Non-pigmented ciliary epithelial cell (primary cell): ENCODE measurements around the gene MVB12B.

ENCODE experiments used
- DNase-seq: peaks from one replicate; pipeline ENCODE4 v3.0.0-alpha.2; 2010; ENCODE audit warnings: low read depth

MVB12B gene

DNA sequence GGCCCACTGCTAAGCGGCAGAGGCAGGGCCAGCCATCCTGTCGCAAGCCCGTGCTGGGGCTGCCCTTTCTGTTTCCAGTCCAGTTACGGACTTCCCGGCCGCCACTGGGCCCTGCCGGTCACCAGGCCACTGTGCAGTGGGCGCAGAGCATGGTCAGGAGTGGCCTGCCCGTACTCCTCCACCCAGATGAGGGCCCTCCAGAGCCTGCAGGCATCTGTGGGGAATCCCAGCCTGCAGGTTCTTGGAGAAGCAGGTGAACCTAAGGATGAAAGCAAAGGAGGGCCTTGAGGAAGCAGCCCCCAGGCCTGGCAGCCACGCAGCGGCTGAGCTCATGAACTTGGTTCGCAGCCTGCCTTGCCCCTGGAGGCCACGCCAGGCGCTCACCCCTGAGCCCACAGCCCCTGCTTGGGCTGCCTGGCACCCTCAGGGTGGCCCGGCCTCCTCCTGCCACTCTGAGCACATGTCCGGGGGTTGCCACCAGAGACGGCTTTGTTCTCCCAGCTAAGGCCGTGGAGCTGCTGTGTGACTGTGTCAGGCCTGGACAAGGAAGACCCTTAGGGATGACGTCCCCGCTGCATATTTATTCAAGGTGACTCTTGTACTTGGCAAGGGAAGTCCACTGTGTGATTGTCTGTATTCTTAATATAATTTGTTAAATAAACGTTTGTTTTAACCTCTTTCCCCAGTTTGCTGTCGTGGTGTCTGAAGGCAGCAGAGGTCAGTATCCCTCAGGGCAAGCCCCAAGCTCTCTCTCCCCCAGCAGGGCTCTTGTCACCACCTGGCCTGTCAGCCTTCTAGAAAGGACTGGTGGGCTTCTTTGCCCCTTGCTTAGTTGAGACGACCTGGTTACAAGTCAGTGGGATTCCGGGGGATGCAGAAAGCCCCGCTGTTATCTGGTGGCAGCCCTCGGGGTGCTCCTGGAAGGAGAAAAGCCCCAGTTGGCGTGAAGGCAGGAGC, 180.0 kb downstream of the MVB12B start:
- DNase-seq = no peak

DNA sequence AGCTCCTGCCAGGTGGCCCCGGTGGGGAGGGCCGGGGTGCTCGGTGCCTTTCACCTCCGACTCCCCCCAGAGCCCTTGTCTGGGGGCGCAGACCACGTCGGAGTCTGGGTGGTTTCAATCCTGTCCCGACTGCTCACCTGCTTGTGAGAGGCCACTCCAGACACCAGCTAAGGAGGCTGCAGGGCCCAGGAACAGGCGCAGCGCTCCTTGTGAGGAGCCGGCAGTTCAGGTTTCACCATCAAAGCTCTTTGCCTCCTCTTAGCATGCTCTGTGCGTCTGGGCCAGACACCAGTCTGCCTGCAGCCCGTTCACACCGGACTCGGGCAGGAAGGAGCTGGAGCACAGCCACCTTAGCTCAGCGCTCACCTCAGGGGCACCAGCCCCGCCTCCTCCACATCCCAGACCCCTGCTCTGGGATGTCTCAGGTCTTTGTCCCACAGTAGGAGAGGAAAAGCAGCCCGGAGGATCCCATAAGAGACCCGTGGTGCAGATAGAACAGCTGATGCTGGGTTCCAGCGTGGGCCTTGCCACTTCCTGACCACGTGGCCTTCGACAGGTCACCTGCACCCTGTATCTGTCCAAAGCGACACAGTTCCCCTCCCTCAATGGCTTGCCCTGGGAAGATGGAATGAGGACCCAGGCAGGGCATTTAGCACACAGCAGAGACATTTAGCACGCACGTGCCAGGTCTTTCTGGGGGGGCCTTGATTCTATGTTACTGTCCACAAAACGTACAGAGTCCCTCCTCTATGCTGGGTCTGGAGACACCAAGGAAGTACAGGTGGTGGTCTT, 180.9 kb downstream of the MVB12B start:
- DNase-seq = no peak

DNA sequence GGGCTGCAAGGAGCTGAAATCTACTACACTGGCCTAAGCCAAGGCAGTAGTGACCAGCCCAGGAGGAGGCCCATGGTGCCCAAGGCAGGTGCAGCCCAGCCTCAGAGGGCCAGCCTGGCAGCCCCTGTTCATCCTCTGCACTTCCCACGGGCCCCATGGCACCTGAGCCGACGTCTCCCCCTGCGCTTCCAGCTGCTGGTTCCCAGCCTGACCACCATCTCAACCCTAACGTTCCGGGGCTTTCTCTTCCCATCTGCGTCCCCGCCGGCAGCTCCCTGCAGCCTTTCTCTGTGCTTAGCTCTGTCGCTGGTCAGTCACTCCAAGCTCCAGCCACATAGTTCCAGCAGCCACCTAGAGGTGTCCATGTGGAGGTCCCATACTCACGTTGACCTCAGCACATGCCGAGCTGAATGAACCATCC, 181.6 kb downstream of the MVB12B start:
- DNase-seq = no peak

DNA sequence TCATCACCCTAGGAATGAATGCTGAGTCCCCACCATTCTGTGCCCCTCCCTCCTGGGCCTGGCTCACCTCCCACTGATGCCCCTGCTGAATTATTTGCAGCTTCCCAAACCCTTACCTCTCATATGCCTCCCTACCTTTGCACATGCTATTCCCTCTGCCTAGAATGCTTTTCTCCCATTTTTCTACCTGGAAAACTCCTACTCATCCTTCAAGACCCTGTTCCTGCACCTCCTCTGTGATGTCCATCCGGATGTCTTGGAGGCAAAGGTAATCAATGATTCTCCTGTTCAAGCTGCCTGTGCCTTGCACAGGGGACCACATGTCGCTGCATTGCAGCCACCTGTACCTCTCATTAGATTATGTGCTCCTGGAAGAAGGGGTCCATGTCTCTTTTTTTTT, 182.3 kb downstream of the MVB12B start:
- DNase-seq = no peak

DNA sequence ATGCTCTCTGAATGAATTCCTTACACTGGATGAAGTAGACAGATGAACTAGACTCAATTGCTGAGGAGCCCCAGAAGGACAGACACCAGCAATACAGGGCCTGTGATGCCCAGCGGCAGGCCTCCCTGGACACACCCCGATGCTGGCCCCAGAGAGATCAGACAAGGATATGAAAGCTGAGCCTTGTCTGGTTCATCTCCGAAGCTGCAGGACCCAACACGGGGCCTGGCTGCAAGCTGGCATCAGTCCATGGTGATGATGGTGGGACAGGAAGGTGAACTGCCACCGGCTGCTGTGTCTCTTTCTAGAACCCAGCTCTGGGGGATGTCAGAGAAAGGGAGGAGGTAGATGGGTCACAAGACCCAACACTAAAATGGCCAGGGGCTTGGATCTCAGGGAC, 183.1 kb downstream of the MVB12B start:
- no peak for DNase-seq

DNA sequence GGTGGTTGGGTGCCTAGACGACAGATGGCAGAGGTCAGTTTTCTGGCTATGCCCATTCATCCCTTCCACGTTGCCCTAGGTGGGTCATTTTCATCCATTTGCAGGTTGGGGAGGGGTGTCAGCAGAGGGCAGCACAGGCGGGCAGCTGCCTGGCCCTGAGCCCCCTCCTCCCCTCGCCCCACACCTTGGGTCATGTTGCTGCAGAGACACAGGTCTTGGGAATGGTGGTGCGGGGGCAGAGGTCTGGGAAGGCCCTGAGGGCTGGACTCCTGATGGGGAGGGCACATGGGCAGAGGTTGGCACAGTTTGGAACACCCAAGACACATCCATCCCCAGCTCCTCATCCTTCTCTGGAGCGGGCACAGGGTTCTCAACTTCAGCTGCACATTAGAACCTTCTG, 183.9 kb downstream of the MVB12B start:
- no peak for DNase-seq

DNA sequence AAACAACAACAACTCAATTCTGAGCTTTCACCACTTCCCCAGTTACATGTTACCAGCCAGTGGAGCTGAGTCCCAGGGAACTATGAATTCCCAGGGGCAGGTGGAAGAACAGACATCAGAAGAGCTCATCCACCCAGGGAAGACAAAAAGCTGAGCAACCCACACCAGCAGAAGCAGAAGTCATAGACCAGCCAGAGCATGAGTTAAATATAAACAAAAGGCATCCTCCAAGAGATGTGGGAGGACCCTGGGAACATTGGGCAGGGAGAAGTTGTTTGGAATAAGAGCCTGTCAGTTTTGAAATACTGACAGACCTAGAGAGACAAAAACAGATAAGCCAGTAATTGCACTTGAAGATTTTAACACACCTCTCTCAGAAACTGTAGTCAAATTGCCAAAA, 184.8 kb downstream of the MVB12B start:
- DNase-seq = no peak

DNA sequence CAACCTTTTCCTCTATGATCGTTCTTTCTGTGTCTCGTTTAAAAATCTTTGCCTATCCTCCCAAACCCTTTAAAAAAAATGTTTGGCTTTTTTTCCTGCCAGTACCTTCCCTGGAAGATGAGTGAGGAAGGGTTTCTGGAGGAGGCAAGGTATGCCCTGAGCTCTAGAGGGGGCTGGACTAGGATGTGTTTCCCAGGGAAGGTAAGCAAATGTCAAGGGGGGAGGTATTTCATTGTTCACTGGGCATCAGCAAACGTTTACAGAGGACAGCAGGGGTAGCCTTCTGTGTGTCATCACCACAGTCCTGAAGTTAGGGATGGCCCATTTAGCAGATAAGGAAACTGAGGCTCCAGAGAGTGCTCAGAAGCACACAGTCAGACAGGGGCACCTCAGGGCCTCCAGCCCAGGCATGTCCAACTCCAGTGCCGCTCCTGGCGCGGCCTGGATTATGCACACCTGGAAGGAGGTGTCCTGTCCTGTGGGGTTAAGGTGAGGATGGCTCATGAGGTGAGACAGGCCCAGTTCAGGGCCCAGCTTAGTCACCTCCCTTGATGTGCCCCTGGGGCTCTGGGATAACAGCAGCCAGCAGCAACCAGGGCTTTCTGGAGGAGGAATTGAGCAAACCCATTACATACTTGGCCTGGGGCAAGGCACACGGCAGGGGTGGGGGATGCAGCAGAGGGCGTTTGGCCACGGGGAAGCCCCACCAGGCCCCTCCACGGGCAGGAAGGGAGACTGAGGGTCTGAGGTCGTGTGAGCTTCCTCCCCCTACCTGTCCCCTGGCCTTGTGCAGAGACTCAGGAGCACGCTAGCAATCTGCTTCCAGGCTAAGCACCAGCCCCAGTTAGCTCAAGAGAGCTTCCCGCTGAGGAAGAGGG, 186.8 kb downstream of the MVB12B start:
- no peak for DNase-seq

DNA sequence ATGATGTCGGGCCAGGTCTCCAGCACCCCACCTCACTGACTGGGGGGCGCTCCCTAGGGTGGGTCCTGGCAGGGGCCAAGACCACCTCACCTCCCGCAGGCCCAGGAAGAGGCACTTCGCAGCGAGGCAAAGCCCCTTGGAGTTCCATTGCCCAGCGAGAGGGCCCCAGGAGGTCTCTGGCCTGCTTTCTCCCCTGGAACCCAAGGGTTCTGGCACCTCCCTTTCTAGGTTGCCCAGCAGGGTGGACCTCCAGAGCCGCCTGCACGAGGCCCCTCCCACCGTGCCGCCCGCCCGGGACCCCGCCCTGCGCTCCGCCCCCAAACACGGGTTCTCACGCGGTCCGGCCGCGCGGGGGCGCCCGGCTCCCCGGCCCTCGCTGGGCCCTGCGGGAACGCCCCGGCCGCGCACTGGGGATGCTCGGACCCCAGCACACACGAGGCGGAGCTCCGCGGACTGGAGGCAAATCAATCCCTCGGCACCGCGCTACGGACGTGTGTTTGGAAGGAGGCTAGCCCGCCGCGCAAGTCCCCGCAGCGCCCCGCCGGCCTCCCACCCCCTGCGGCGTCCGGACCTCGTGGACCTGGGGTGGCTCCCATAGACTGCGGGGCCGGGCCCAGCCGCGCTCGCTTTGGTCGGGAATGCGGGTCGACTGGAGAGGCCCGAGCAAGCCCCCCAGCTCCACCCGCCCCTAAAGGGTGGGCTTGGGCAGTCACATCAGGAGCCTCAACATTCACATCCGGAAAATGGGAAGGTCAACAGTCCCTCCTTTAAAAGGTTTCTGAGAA, 187.6 kb downstream of the MVB12B start:
- no peak for DNase-seq

DNA sequence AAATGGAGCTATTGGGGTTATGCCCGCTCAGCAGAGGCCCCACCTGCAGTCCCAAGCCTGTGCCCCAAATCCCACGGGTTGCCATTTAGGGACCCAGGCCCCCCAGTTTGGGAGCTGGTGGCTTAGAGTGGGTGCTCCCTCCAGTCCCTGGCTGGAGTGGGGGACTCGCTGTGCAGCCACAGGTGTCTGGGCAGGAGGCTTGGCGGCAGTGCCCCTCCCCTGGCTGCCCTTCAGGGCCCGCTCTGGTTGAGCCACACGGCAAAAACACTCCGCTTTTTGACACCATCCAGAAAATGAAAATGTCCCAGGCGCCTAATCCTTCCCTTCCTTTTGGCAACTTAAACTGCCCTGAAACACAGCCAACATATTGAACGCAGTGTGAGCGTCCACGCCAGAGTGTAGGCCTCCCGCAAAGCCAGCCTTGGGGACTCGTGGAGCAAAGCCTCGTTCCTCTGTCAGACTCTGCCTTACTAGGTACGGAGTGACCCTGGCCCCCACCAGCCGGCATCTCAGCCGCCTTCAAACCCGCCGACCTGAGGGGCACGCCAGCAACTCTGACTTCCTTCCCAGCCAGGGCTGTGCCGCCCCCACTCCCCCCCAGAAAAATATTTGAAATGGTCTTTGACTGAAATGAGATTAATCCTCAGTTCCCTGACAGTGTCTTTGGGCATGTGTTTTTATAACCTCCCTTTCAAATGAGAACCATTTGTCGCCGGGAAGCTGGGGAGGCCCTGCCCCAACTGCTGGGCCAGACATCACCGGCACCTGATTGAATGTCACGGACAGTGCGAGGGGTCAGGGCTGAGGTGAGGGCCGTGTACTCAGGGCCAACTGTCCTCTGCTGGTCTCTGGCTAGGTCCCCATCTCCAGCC, 188.6 kb downstream of the MVB12B start:
- no peak for DNase-seq

DNA sequence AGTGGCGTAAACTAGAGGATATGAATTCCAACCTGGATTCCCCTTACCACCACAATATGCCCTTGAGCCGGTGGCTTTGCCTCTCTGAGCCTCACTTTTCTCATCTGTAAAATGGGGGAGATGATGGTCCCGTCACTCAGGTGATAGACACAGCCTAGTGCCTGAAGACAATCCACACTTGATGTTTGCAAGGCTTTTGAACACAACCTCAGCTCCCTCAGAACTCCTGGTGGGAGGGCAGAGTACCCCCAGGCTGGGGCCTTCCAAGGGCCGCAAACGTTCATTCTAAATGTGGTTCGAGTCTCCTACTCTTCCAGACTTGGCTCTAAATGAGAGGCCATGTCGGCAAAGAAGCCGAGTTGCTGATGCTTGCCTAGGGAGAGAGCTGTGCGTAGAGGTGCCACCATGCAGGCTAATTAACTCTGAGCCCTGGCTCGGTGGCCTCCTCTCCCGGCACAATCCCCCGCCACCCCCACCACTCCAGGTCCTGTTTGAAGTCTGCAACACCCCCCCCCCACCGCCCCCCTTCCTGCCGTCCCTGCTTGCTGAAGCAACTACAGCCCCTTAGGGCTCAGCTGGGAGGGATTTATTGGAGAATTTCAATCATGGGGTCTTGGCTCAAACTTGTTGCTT, 189.4 kb downstream of the MVB12B start:
- no peak for DNase-seq

DNA sequence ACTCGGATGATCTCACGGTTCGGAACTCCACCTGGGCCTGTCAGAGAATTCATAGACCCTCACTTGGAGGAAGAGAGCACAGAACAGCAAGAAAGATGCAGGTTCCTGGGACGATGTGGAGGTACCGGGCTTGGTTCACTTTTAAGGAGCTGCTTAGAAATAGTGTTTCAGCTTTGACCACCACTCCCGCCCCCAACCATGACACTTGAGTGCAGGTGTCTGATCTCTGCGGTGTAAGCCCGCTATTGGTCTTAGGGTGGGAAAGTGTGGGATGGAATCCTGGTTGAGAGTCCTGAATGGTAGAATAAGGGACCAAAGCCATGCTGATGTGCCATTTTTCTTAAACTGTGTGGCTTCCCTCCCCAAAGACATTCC, 189.9 kb downstream of the MVB12B start:
- no peak for DNase-seq

DNA sequence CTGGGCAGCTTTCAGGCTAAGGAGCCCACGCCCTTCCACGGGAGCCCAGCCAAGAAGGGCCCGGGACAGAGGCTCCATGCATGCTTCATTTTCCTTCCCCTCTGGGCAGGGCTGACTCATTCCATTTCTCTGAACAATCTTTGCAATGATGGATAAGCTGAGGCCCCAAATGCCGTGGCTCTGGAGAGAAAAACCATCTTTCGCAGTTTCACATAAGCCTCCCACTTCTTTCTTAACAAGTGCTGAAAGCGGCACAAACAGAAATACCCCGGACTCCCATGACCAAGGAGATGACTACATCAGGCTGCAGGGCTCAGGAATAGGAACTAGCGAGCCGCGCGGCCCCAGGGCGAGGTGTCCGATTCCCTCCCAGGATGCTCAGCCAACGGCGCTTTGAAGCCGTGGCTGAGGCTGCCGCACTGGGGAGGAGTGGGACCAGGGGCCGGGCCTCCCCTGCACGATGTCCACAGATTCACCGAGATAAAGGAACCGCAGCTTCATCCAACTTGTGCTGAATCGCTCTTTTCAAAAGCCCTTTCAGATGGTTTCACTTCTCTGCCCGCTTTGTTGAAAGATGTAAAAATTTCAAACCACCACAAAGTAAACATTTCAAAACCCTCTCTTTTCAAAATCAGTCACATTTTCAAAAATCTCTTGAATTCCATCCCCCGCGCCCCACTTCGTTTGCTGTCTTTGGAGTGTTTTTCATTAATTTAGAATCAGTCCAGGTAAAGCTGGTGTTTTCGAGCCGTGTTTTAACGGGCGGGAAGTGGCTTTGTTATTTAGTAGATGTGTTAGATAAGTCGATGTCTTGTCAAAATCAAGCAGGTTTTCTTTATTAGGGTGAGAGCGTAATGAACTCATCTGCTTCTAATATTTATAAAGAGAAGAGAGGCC, 190.6 kb downstream of the MVB12B start:
- peak; percentile 30 for DNase-seq

DNA sequence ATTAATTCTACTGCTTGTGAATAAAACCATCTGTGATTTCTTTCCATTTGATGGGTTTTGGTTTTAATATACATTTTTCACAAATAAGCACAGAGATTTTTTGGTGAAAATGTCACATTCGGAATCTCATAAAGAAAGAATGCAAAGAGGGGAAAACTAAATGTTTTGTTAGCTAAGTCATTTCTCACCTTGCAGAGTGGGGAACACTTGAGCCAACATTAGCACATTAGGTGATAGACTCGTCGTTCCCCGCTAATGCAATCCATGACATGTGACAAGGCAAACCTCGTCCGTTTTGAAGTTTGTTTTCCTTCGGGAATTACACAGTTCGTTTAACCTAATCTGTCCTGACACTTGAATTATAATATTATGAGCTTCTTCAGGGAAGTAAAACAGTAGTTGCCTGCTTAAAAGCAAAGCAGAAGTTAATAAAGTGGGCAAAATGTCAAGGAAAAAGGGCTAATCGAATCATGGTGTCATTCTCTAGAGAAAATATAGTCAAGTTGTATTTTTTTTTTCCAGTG, 191.3 kb downstream of the MVB12B start:
- no peak for DNase-seq

DNA sequence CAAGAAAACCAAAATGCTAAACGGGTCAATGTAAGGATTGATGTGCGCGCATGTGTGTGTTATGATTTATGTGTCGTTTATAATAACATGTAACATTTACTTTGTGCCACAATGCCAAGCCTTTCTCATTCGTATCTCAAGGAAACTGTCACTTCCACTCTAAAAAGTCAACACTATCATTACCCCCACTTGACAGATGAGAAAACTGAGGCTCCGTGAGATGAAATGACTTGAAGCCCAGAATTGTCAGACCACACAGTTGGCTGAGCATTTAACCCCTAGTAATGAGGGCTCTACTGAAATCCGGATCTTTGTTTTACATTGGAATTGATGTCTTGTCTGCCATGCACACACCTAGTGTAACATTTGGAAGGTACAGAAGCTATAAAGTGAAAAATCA, 192.1 kb downstream of the MVB12B start:
- DNase-seq = no peak

DNA sequence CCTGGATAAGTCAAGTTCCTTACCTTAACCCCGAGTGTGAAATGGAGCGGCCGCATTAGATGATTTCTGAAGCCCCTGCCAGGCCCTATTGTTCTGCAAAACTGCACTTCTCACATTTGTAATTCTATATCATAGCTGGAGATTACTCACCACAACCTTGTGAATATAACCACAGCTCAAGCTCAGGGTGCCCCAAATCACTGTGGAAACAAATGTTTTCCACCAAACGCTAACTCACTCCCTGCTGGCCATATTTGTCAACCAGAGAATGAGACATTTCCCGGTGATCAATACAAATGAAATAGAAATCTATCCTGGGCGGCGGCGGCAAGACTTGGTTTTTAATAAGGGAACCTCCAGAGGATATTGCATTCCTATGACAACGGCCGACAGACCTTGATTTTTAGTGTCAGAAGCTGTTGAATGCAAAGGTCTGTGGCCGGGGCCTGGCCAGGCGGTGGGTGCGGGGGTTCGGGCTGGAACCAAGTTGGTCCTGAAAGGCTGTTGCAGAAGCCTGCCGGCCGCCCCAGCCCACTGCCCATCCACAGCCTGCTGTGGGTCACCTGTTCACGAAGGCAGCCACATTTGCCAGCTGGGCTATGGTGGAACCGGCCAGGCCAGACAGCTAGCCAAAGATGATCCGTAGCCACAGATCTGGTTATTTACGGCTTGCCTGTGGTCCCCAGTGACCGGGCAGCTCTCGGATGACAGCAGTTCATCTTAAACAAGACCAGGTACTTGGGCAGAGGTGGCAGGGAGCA, 193.2 kb downstream of the MVB12B start:
- no peak for DNase-seq

DNA sequence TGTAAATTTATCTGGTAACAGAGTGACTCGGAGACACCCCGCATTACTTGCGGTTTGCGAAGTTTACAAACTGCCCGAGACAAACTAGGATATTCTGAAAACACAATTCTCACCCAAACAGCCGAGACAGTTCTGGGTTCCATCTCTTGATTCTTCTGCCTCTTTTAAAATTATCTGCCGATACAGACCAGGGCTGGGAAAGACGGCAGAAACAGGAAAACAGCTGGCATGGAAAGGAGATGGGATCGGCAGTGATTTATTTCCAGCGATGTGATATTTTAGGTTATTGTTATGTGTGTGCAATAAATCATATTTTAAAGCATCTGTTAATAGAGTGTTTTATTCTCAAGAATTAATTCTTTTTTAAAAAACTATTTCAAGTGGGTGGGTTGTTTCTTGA, 193.8 kb downstream of the MVB12B start:
- DNase-seq = no peak

DNA sequence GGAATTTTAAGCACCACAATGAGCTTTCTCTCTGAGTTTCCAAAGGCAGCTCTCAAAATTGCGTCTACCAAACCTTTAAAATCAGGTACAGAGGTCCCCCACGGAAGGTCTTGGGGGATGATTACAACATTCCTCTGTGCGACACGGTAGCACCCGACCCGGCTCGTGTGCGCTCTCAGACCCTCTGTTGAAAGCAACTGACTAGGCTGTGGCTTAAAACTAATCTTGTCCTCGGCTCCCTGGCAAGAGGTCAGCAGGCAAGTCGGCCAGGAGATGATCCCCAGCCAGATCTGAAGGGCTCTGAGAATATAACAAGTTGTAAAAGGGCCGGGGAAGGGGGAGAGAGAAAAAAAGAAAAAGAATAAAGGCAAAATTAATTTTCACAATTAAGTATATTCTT, 194.5 kb downstream of the MVB12B start:
- DNase-seq = no peak
